ENCODE results near the gene DOLPP1. TPM values are rescaled to one million over a fixed set of nuclear protein-coding genes. Genes with fewer than 3 reads are reported as not detected.

Gene DOLPP1
- total RNA-seq, 1 experiment from 2014 or later: 30.4 TPM

GRCh38 chr9:129072171-129072570, 8.7 kb upstream of the DOLPP1 start:
- POLR2A ChIA-PET (ENCODE audit: low non-redundant PET): no interaction called here
- TF ChIP-seq CTCF (conservative IDR thresholded peaks at IDR 0.05; ENCODE audit: low read depth, low read length) (no peak), EZH2 (IDR thresholded peaks at IDR 0.05; ENCODE audit: borderline replicate concordance, low read depth, low read length, poor library complexity, severe bottlenecking) (no peak)
- intact Hi-C loops (cut with micrococcal nuclease; ENCODE audit: unreplicated experiment): no loop called here
- H3K27me3 ChIP-seq (replicated peaks; ENCODE audit: insufficient read depth, low read depth, low read length, poor library complexity): no peaks in the 10 kb centered on the region
- no peak for DNase-seq (ENCODE audit: low spot score)
- no TSS peak for BruUV-seq (replicated peaks)
- no peaks in the 10 kb centered on the region for H3K9me3 ChIP-seq (ENCODE audit: low read depth, low read length, poor library complexity, severe bottlenecking)
- no peak overlapping the region for H3K27ac ChIP-seq (ENCODE audit: low read depth, low read length, poor library complexity, severe bottlenecking)
- H3K36me3 ChIP-seq (ENCODE audit: insufficient read depth, low read length, poor library complexity, severe bottlenecking): no peaks in the 10 kb centered on the region
- CTCF ChIA-PET: no interaction called here
- H3K4me1 ChIP-seq (ENCODE audit: insufficient read depth, low read length, poor library complexity, severe bottlenecking): no peaks in the 10 kb centered on the region
- no peak overlapping the region for H3K4me3 ChIP-seq (ENCODE audit: low read depth, low read length, poor library complexity, severe bottlenecking)

- CTCF ChIA-PET: interaction anchor here (0.7 kb wide), 1 partner anchor 65 kb away, joined by 3 read pairs; no protein-coding TSS in a partner anchor
- POLR2A ChIA-PET (ENCODE audit: low non-redundant PET): no interaction called here
Observed at GRCh38 chr9:129073404-129073803, 7.5 kb upstream of the DOLPP1 start.

DNA sequence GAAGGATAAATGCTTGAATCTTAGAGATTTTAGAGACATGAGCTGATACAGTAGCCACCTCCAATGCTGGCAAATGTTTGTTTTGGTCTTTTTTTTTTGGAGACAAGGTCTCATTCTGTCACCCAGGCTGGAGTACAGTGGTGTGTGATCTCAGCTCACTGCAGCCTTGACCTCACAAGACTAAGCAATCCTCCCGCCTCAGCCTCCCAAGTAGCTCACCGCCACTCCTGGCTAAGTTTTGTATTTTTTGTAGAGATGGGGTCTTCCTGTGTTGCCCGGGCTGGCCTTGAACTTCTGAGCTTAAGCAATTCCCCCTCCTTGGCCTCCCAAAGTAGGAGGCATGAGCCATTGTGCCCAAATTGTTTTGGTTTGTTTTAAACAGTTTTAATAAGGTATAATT, 6.8 kb upstream of the DOLPP1 start:
- CTCF ChIA-PET: interaction anchor here (0.7 kb wide), 1 partner anchor 65 kb away, joined by 3 read pairs; no protein-coding TSS in a partner anchor
- Histone ChIP-seq H3K27ac (ENCODE audit: low read depth, low read length, poor library complexity, severe bottlenecking) (no peak overlapping the region), H3K9me3 (ENCODE audit: low read depth, low read length, poor library complexity, severe bottlenecking) (no peaks in the 10 kb centered on the region), H3K27me3 (replicated peaks; ENCODE audit: insufficient read depth, low read depth, low read length, poor library complexity) (no peaks in the 10 kb centered on the region), H3K4me1 (ENCODE audit: insufficient read depth, low read length, poor library complexity, severe bottlenecking) (no peaks in the 10 kb centered on the region), H3K4me3 (ENCODE audit: low read depth, low read length, poor library complexity, severe bottlenecking) (no peak overlapping the region), H3K36me3 (ENCODE audit: insufficient read depth, low read length, poor library complexity, severe bottlenecking) (no peaks in the 10 kb centered on the region)
- intact Hi-C loops (cut with micrococcal nuclease; ENCODE audit: unreplicated experiment): no loop called here
- POLR2A ChIA-PET (ENCODE audit: low non-redundant PET): no interaction called here
- no peak for DNase-seq (ENCODE audit: low spot score)
- no TSS peak for BruUV-seq (replicated peaks)
- TF ChIP-seq EZH2 (IDR thresholded peaks at IDR 0.05; ENCODE audit: borderline replicate concordance, low read depth, low read length, poor library complexity, severe bottlenecking) (no peak), CTCF (conservative IDR thresholded peaks at IDR 0.05; ENCODE audit: low read depth, low read length) (no peak)

More at GRCh38 chr9:129073404-129073803, 7.5 kb upstream of the DOLPP1 start:
- H3K4me1 ChIP-seq (ENCODE audit: insufficient read depth, low read length, poor library complexity, severe bottlenecking): no peaks in the 10 kb centered on the region
- H3K27ac ChIP-seq (ENCODE audit: low read depth, low read length, poor library complexity, severe bottlenecking): no peak overlapping the region
- no peak overlapping the region for H3K4me3 ChIP-seq (ENCODE audit: low read depth, low read length, poor library complexity, severe bottlenecking)
- TF ChIP-seq CTCF (conservative IDR thresholded peaks at IDR 0.05; ENCODE audit: low read depth, low read length): no peak
- TF ChIP-seq EZH2 (IDR thresholded peaks at IDR 0.05; ENCODE audit: borderline replicate concordance, low read depth, low read length, poor library complexity, severe bottlenecking): no peak
- no peaks in the 10 kb centered on the region for H3K27me3 ChIP-seq (replicated peaks; ENCODE audit: insufficient read depth, low read depth, low read length, poor library complexity)
- no TSS peak for BruUV-seq (replicated peaks)
- H3K9me3 ChIP-seq (ENCODE audit: low read depth, low read length, poor library complexity, severe bottlenecking): no peaks in the 10 kb centered on the region
- H3K36me3 ChIP-seq (ENCODE audit: insufficient read depth, low read length, poor library complexity, severe bottlenecking): no peaks in the 10 kb centered on the region
- intact Hi-C loops (cut with micrococcal nuclease; ENCODE audit: unreplicated experiment): no loop called here
- DNase-seq (ENCODE audit: low spot score): no peak
